G401.6 (cell line): ENCODE data around the gene CPM.

Source experiments
- FAIRE-seq: peaks from 2 replicates; lab custom pipeline; 2012; peaks lifted over from hg19 to GRCh38; lab: Jason Lieb, UNC

Gene CPM

GRCh38 chr12:68904351-68904962 lies 28.5 kb downstream of the CPM start:
- FAIRE-seq = no peak

DNA sequence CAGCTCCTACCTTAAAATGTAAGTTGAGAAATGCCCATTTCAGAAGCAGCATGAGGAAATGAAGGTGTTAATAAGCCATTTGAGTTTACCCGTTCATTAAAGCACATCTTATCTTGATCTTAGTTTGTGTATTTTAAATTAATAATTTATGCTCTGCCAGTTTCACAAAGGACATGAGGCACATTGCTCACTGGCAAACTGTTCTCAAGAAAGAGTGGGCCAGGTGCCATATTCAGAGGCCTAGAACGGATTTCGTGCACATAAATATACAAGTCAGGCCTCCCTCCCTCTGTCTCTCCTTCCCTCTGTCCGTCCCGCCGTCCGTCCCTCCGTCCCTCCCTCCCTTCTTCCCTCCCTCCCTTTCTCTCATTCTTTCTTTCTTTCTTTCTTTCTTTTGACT lies 29.5 kb downstream of the CPM start:
- FAIRE-seq = no peak

DNA sequence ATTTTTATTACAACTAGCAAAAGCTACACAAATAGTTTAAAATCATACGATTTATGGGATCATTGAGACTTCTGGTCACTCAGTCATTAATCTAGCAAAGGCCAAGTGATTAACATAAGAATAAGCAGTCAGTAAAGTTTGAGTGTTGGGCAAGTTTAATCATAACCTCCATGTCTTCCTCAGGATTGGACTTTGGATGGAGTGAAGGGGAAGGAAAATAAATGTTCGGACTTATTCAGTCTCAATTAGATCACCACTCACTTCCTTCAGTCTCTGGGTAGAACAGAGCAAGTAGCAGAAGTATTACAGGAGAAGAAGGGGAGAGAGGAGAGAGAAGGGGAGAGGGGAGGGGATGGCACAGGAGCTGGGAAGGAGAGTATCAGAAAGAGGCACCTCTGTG lies 31.4 kb downstream of the CPM start:
- FAIRE-seq = no peak

GRCh38 chr12:68901145-68901544 lies 31.8 kb downstream of the CPM start:
- FAIRE-seq = no peak

DNA sequence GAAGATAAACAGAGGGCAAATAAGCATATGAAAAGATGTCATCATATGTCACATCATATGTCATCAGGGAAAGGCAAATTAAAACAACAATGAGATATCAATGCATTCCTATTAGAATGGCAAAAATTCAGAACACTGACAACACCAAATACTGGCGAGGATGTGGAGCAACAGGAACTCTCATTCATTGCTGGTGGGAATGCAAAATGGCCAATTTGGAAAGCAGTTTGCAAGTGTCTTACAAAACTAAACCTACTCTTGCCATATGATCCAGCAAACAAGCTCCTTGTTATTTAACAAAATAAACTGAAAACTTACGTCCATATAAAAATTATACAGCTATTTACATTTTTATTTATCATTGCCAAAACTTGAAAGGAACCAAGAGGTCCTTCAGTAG lies 32.7 kb downstream of the CPM start:
- no peak for FAIRE-seq

- no peak for FAIRE-seq
Measured at GRCh38 chr12:68899251-68899771, 33.7 kb downstream of the CPM start.

DNA sequence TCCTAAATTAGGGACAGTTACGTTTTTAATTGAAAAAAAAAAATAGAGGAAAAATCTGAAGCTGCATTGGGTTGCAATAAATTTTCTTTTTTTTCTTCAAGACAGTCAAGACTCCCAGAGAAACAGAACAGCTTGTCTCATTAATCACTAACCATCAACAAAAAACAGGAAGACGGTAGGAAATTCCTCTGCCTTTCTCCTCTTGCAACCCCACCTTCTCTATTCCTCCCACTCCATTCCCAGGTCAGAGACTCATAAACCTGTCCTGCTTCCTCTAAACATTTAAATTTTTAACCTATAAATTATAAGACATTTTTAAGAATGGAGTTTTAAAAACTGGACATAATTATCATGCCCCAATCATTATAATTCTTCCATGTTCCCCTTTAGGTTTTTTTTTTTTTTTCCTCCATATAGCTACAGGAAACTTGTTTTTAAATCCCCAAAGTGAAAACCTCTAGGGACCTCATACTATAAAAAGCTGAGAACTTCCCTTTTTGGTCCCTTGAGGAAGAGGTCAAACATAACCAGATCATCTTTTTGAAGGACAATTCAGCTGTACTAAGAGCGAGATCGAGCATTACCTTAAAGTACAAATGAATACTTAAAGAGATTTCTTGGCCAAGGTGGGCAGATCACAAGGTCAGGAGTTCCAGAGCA lies 36.0 kb downstream of the CPM start:
- FAIRE-seq = no peak

DNA sequence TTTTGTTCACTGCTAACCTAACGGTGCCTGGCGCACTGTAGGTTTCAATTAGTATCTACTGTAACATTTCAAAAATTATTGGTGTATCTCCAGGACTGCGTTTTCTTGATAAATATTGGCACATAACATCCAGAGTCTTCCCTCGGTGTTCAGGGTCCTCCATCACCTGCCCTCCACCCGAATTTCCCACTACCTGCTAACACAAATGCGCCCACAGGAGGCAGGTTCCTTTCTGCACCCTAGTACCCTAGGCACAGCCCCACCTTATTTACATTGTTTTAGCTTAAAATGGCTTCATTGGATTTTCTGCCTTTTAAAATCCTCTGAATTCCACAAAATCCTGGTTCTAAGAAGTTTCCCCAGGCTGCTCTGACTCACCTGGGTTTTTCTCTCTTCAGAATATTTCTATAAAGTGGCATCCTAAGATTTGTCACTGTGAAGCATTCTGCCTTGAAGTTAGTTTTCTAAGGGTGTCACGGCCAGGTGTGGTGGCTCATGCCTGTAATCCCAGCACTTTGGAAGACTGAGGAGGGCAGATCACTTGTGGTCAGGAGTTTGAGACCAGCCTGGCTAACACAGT lies 38.6 kb downstream of the CPM start:
- no peak for FAIRE-seq

DNA sequence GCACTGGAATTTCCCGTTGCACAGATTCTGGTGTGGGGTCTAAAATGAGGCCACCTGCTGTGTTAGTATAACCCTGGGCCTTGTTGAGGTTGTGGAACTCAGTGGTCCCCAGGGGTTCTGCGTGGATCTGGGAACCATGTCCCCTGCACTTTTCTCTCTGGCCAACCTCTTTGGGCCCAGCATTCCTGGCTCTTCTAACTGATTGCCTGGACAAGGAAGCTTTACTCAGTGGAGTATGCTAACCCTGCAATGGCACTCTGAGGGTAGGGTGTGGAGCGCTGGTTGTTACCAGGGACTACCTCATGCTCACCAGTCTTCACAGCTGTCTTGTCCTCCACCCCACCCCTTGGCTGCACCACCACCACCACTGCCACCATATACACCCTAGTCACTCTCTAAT lies 39.2 kb downstream of the CPM start:
- no peak for FAIRE-seq

DNA sequence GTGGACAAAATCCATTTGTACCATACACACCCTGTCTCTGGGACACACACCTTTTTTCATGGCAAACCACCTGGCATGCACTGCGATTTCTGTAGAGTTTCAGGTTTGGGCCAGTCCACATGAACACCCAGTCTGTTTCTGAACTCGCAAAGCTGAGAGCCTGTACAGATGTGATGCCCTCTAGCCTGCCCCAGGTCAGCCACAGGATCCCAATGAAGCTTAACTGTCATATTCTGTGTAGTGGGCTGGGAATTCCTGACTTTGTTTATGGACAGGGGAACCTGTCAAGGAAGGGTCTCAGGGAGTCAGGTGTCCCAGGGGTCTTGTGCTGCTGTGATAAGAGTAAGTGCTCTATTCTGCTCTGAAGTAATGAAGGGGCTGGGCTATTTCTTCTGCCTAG lies 39.8 kb downstream of the CPM start:
- FAIRE-seq = no peak

DNA sequence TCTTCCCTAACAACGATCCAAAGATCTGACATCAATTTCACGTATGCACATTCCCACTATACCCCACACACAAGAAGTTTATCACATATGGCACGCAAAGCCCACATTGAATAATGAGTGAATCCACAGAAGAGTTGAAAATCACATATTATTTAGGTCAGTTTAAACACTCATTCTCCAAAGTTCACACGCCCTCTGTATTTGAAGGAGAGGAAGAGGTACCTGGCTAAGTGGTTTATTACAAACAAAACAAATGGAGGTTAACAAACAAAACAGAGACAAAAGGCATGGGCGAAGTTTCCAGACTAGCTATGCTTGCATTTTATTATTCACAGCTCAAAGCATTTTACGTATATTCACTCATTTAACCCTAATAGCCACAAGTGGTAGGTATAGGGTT lies 41.8 kb downstream of the CPM start:
- FAIRE-seq = no peak

- no peak for FAIRE-seq
Measured at GRCh38 chr12:68890701-68891113, 42.3 kb downstream of the CPM start.

DNA sequence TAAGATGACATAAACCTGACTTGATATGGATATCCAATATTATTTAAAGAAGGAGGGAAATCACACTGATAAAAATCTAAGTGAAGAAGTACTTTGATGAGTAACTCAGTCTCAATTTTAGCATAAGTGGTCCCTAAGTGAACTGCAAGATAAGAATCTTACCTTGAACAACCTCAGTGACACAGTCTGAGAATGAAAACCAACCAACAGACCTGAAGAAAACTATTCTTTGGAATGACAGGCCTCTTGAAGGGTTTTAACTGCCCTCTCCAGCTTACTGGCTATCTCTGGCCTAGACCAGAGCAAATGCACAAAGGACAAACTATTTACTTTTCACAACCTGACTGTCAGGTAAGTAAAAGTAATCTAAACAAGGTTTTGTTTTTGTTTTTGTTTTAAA lies 44.7 kb downstream of the CPM start:
- no peak for FAIRE-seq

DNA sequence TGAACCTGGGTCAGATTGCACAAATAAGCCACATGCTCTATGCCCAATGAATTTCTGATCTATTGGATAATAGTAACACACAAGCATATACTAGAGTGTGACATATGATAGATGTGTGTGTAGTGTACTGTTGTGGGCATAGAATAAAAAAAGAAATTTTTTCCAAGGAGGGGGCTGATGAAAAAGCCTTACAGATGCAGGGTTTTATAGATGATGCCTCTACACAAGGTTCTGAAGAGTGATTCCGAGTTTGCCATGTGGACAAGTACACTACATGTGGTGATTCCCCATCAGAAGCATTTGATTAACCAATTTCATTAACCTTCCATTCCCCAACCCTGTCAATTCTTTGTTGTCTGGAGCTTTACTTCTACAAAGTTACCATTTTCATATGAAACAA lies 45.3 kb downstream of the CPM start:
- no peak for FAIRE-seq

DNA sequence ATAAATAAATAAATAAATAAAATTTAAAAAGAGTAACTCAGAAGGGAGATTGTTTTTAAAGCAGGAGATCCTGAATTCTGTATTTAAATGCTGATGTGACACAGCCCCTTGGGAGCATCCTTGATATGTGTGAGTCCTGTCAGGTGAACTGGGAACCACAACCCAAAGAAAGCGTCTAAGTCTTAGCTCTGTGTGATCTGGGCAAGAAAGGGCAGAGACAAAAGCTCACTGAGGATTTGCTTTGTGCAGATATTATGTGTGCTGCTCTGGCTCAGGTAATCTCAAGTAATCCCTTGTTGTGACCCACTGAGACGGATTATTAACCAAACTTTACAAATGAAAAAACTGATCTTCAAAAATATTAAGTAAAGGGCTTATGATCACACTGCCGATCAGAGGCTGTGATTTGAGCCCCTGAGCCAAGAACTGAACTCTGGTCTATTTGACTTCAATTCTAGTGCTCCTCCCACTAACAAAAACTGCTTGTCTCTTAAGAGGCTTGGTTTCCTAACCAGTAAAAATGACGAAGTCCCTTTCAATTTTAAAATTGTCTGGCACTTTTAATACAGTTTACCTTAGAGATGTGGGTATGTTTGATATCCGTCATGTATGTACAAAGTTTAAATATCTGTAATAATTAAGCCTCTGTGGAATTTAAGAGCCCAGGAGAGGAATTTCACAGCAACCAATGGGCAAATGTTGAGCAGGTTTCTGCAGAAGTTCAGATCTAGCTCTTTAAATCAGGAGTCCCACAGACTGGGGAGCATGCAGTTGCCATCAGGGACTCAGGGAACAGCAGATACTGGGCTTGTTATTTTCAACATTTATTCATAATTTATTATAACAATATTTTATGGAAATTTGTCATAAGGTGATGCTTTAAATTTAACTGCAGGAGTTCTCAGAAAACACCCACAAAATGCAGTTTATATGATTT lies 46.1 kb downstream of the CPM start:
- FAIRE-seq = no peak

DNA sequence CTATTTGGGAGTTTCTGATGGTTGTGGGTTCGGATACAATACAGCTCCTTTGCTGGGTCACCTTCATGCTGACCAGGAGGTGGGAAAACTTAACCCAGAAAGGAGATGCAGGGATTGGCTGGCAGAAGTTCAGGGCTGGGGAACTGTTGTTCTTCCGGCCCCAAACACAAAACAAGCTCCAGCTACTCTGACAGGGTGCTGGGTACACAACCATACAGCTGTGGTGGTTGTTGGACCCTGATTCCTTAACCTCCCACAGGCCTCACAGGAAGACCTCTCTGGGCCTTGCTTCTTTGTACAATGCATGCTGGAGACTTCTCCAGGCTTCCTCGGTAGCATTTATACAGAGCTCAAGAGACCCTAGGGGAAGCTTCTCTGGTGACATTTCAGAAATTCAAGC lies 47.6 kb downstream of the CPM start:
- FAIRE-seq = no peak

DNA sequence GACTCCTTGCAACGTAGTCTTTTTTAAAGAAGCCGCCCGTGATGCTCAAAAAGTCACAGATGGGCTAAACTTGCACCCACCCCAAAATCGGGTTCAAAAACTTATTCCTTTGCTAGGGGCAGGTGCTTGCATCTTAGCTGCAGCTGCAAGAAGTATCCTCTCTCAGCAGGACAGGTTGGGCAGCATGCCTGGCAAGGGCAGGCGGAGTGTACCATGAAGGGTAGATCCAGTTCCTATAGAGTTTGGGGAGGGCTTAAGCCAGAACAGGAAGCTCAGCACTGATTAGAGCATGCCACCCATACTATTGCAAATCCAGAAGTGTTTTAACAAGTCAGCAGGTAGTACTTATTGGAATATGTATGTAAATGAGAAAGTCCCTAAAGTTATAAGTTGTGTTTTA lies 48.7 kb downstream of the CPM start:
- no peak for FAIRE-seq

DNA sequence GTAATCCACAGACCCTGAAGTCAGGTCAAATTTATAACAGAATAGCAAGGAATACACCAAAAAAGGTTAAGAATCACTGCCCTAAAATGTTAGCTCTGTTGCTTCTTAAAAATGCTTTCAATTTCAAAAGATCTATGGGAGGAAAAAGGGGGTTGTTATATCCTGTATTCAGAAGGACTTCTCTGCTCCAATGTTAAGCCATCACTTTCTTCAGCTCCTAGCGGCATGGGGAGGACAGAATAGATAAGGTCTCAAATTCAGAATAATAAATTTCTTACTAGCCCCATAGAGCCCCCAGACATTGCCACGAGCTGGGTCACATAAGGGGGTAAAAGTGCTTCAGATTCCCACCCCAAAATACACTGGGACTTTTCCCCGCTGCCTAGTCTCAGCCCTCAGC lies 49.8 kb downstream of the CPM start:
- FAIRE-seq = no peak

GRCh38 chr12:68882251-68882964 lies 50.6 kb downstream of the CPM start:
- no peak for FAIRE-seq

- FAIRE-seq = no peak
Measured at GRCh38 chr12:68880660-68881325, 52.2 kb downstream of the CPM start.

DNA sequence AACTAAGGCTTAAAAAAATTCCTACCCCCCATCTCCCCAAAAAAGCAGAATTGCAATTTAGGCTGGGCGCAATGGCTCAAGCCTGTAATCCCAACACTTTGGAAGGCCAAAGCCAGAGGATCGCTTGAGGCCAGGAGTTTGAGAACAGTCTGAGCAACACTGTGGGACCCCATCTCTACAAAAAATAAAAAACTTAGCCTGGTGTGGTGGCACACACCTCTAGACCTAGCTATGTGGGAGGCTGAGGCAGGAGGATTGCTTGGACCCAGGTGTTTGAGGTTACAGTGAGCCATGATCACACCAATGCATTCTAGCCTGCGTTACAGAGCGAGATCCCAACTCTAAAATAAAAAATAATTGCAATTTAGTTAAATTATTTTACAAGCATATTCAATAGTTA lies 54.1 kb downstream of the CPM start:
- FAIRE-seq = no peak

DNA sequence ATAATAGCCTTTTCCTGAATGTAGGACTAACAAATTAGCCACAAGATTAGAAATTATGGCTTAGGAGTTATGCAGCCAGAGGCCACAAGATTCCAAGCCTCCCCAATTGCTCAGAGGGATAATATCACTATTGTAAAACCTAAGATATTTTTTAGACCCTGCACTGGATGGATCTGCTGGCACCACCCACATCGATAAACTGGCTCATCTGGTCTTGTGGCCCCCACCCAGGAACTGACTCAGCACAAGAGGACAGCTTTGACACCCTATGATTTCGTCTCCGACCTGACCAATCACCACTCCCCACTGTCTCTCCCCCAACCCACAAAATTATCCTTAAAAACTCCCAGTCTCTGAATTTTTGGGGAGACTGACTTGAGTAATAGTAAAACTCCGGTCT lies 54.7 kb downstream of the CPM start:
- FAIRE-seq = no peak
